ENCODE results near the gene NKAPL. TPM values are rescaled to one million over a fixed set of nuclear protein-coding genes. Genes with fewer than 3 reads are reported as not detected.

The NKAPL gene
- total and polyA plus RNA-seq, 2 of the 13 experiments (the other 11 are each of a cell fraction or from before 2014, with no cell fraction given): not detected

DNA sequence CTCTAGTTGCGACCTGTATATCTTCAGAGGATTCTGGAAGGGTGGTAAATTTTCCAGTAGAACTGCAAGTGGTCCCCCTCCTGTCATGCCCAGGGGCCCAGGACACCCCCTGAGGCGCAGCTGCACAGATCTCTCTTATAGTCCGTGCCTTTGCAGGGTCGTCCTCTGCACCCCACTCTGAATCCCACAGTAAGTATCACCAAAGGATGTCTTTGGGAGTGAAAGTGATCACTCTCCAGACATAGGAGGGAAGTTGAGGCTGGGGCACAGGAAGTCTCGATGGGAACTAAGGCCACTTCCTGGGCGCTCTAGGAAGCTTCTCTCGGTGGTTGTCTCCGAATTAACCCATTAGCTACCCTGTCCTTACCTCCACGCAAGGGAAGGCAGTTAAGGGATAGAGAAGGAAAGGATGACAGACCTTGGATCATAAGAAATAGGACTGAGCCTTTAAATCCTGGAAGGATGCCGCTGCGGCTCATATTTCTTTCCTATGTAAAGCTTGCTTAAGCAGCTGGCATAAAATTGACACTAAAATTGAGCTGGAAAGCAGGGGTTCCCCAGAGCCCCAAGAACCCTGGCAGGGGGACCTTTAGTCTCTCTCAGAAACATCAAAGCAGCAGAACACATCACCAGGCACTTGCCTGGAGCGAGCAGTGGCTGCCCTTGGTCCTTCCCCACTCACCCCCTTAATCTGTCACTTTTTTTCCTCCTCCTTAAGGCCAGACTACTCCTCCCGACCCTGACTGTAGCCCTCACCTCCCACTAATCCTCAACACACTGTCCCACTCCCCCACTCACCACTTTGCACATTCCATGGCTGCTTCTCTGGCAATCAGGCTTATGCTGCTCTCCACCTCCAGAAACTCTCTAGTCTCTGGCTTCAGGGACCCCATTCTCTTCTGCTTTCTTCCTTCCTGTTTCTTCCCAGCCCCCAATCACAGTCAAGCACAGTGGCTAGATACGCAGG is 6.8 kb upstream of the NKAPL start, which contains the start of gene ZKSCAN4 (continued):
- TF ChIP-seq ARID4A (CRISPR knock-in tag; IDR thresholded peaks at IDR 0.05; ENCODE audit: borderline replicate concordance) (peak; percentile 95), MAZ (IDR thresholded peaks at IDR 0.05; ENCODE audit: borderline replicate concordance, low read depth, low read length) (peak; percentile 60; the same call in 1 of the 2 replicates), MAZ (CRISPR knock-in tag; IDR thresholded peaks at IDR 0.05; ENCODE audit: low read depth) (no peak), KAT7 (CRISPR knock-in tag; IDR thresholded peaks at IDR 0.05; ENCODE audit: borderline replicate concordance) (peak; percentile 85), MTF2 (CRISPR knock-in tag; IDR thresholded peaks at IDR 0.05; ENCODE audit: borderline replicate concordance) (0 out of 2 replicates have a peak, but pooled peaks have one; percentile 51), HNRNPLL (IDR thresholded peaks at IDR 0.05; ENCODE audit: low read depth, low read length, poor library complexity, severe bottlenecking) (no peak), ZBTB46 (CRISPR knock-in tag; IDR thresholded peaks at IDR 0.05; ENCODE audit: borderline replicate concordance) (no peak), KMT2B (CRISPR knock-in tag; IDR thresholded peaks at IDR 0.05) (peak; percentile 98), MYNN (CRISPR knock-in tag; IDR thresholded peaks at IDR 0.05; ENCODE audit: low read depth) (no peak), MED8 (CRISPR knock-in tag; IDR thresholded peaks at IDR 0.05; ENCODE audit: insufficient replicate concordance) (no peak), MLX (CRISPR knock-in tag; IDR thresholded peaks at IDR 0.05) (no peak), RAD51 (IDR thresholded peaks at IDR 0.05; ENCODE audit: borderline replicate concordance) (no peak), FOXA3 (CRISPR knock-in tag; IDR thresholded peaks at IDR 0.05) (peak; percentile 68), GTF3A (CRISPR knock-in tag; conservative IDR thresholded peaks at IDR 0.05) (no peak), SRY (CRISPR knock-in tag; IDR thresholded peaks at IDR 0.05) (peak; percentile 51; the same call in 1 of the 2 replicates), NFKB2 (CRISPR knock-in tag; IDR thresholded peaks at IDR 0.05; ENCODE audit: borderline replicate concordance) (peak; percentile 12; the same call in 1 of the 2 replicates), ZNF30 (CRISPR knock-in tag; IDR thresholded peaks at IDR 0.05) (no peak; the same call in 1 of the 2 replicates), THAP11 (CRISPR knock-in tag; IDR thresholded peaks at IDR 0.05) (peak; percentile 95)
- TF ChIP-seq, protein P1, sequence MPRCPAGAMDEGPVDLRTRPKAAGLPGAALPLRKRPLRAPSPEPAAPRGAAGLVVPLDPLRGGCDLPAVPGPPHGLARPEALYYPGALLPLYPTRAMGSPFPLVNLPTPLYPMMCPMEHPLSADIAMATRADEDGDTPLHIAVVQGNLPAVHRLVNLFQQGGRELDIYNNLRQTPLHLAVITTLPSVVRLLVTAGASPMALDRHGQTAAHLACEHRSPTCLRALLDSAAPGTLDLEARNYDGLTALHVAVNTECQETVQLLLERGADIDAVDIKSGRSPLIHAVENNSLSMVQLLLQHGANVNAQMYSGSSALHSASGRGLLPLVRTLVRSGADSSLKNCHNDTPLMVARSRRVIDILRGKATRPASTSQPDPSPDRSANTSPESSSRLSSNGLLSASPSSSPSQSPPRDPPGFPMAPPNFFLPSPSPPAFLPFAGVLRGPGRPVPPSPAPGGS (CRISPR knock-in tag; IDR thresholded peaks at IDR 0.05): no peak
- TF ChIP-seq, protein P2, sequence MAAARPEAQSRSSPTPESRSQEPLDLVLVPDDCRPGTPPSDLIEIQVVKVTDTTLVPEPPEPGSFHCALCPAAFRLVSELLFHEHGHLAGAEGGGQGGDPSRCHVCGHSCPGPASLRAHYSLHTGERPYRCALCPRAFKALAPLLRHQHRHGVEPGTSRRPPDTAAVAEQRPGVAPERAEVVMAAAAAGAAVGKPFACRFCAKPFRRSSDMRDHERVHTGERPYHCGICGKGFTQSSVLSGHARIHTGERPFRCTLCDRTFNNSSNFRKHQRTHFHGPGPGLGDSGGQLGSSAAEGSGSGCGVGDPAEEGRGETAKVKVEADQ (CRISPR knock-in tag; IDR thresholded peaks at IDR 0.05; ENCODE audit: borderline replicate concordance): no peak

Data from HepG2 (cell line).